ENCODE data around the gene SEMA4G. TPM values are rescaled to one million over a fixed set of nuclear protein-coding genes. Genes with fewer than 3 reads are reported as not detected.

The SEMA4G gene
- polyA plus RNA-seq, 1 experiment, result 4.2 TPM

DNA sequence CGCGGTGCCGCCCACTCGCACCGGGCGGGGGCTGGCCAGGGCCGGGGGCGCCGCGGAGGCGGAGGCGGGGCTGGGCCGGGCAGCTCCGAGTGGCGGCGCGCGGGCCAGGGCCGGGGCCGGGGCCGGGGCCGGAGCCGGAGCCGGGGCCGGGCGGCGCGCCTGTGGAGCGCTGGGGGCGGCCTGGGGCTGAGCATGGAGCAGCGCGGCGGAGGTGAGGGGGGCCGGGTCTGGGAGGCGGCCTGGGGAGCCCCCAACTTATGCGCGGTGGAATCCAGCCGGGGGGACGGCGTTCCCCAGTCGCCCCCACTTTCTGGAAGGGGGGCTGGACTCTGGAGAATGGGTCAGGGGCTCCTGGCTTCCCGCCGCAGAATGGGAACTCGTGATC lies 30.4 kb downstream of the SEMA4G start, which contains the start of gene LZTS2:
Gene LZTS2 (plus strand): TSS at position 67 of the 385 bp plus-strand sequence. CDS start 2,731 bp downstream, outside the sequence.
- TF ChIP-seq, protein P1, sequence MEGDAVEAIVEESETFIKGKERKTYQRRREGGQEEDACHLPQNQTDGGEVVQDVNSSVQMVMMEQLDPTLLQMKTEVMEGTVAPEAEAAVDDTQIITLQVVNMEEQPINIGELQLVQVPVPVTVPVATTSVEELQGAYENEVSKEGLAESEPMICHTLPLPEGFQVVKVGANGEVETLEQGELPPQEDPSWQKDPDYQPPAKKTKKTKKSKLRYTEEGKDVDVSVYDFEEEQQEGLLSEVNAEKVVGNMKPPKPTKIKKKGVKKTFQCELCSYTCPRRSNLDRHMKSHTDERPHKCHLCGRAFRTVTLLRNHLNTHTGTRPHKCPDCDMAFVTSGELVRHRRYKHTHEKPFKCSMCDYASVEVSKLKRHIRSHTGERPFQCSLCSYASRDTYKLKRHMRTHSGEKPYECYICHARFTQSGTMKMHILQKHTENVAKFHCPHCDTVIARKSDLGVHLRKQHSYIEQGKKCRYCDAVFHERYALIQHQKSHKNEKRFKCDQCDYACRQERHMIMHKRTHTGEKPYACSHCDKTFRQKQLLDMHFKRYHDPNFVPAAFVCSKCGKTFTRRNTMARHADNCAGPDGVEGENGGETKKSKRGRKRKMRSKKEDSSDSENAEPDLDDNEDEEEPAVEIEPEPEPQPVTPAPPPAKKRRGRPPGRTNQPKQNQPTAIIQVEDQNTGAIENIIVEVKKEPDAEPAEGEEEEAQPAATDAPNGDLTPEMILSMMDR (IDR thresholded peaks at IDR 0.05; ENCODE audit: insufficient read depth, low read depth, low read length), result no peak
- Histone ChIP-seq H3K27me3 (ENCODE audit: control insufficient read depth, insufficient read depth, low read length) (no peaks in the 10 kb centered on the region), H3K36me3 (ENCODE audit: control insufficient read depth, insufficient read depth, low read length) (peaks cover 20% of the 10 kb centered on the region), H3K4me3 (ENCODE audit: low read depth, low read length) (peak within 1 kb of the TSS; percentile 71)
- ChIA-PET POLR2A (no interaction called here), CTCF (interaction anchor here (0.7 to 21.8 kb wide), 9 partner anchors 9 to 62 kb away, joined by 3 to 479 read pairs (median 7); partner anchors contain the start of gene KAZALD1)
- no peak for DNase-seq (ENCODE audit: low read depth)

DNA sequence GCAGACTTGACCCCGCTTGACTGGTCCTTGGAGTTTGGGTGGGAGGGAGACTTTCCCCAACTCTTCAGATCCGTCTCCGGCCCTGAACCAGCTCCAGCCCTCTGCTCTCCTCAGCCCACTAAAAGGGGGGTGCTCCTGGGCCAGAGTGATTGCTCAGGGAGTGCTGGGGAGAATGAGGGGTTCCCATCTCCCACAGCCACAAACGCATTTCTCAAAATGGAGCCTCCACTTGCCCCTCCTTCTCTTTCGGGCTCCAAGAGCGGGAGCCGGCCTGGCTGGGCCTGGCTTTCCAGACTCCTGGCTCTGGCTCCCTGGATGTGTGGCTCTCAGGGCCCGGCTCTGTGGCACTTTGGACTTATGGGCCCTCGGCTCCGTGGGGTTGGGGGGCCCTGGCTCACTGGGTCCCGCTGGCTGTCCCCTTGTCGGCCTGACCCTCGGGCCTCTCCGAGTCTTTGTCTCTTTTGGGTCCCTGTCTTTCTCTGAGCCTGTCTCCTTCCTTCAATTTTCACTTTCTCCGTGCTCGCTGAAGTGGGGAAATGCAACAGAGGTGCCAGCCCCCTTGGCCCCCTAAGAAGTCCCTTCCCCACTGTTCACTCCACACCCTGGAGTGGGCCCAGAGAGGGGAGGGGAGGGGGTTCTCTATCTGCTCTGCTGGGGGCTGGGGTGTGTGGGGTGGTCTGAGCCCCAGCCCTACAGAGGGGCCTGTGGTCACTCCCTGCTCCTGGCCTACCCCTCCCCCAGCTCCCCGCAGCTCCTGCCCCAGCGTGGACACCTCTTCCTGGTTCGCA lies 31.0 kb downstream of the SEMA4G start:
- TF ChIP-seq, protein P1 (IDR thresholded peaks at IDR 0.05; ENCODE audit: insufficient read depth, low read depth, low read length), result no peak
- POLR2A ChIA-PET, result no interaction called here
- H3K4me3 ChIP-seq (ENCODE audit: low read depth, low read length), result peak overlapping the region; percentile 71
- H3K27me3 ChIP-seq (ENCODE audit: control insufficient read depth, insufficient read depth, low read length), result no peaks in the 10 kb centered on the region
- peaks cover 22% of the 10 kb centered on the region for H3K36me3 ChIP-seq (ENCODE audit: control insufficient read depth, insufficient read depth, low read length)
- CTCF ChIA-PET, result interaction anchor here (0.9 to 21.8 kb wide), 7 partner anchors 9 to 67 kb away, joined by 3 to 479 read pairs (median 5); no protein-coding TSS in a partner anchor
- DNase-seq (ENCODE audit: low read depth), result no peak

DNA sequence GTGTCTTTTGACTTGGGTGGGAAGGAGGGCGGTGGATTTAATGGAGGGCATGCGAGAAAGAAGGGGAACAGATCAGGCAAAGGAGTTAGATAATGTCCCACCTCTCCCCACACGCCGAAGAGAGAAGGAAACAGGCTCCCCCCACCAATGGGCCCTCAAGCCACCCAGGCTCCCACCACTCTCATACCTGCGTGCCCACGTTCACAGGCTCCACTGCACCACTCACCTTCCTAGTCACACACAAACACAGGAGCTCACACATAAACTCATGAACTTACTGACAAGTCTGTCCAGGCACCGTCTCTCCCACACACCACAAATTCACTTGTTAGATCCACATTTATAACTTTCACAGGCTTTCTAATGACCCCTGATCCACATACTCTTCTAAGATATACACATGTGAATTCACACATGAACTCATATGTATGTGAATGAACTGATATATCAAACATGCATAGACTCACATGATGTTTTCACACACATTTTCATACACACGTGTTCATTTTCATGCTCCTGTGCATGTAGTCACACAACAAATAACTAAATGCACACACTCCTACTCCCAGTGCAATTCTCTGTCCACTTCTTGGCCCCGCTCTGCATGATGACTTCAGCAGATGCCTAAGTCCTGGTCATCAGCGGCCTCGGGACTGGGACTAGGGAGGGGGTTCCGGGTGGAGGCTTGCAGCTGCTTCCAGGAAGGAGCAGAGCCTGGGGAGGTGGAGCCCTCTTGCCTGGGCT lies 31.8 kb downstream of the SEMA4G start:
- POLR2A ChIA-PET, result no interaction called here
- Histone ChIP-seq H3K4me3 (ENCODE audit: low read depth, low read length) (peak overlapping the region; percentile 71), H3K27me3 (ENCODE audit: control insufficient read depth, insufficient read depth, low read length) (no peaks in the 10 kb centered on the region), H3K36me3 (ENCODE audit: control insufficient read depth, insufficient read depth, low read length) (peaks cover 29% of the 10 kb centered on the region)
- CTCF ChIA-PET, result interaction anchor here (0.5 to 21.8 kb wide), 7 partner anchors 8 to 483 kb away, joined by 3 to 479 read pairs (median 4); partner anchors contain the start of gene KAZALD1
- DNase-seq (ENCODE audit: low read depth), result peak; percentile 73
- TF ChIP-seq, protein P1 (IDR thresholded peaks at IDR 0.05; ENCODE audit: insufficient read depth, low read depth, low read length), result no peak

DNA sequence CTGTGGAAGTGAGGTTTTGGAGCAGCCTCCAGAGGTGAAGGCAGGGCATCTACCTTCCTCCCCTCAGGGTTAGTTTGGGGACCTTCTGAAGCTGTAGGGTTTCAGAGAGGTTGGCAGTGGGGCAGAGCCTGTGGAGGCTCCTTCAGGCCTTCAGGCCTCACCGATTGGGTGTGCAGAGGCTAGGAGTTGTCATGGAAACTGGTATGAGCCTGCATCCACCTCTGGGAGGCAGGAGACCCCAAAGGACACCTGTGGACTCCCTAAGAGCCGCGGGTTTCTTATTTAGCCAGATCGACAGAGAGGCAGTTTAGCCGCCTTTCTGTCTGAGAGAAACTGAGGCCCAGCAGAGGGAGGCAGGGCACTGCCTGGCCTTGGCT lies 32.3 kb downstream of the SEMA4G start:
- TF ChIP-seq, protein P1 (IDR thresholded peaks at IDR 0.05; ENCODE audit: insufficient read depth, low read depth, low read length), result no peak
- Histone ChIP-seq H3K4me3 (ENCODE audit: low read depth, low read length) (peak overlapping the region; percentile 71), H3K27me3 (ENCODE audit: control insufficient read depth, insufficient read depth, low read length) (no peaks in the 10 kb centered on the region), H3K36me3 (ENCODE audit: control insufficient read depth, insufficient read depth, low read length) (peaks cover 32% of the 10 kb centered on the region)
- CTCF ChIA-PET, result interaction anchor here (0.5 to 21.8 kb wide), 5 partner anchors 7 to 483 kb away, joined by 3 to 479 read pairs (median 7); partner anchors contain the start of gene KAZALD1
- no peak for DNase-seq (ENCODE audit: low read depth)
- POLR2A ChIA-PET, result no interaction called here

DNA sequence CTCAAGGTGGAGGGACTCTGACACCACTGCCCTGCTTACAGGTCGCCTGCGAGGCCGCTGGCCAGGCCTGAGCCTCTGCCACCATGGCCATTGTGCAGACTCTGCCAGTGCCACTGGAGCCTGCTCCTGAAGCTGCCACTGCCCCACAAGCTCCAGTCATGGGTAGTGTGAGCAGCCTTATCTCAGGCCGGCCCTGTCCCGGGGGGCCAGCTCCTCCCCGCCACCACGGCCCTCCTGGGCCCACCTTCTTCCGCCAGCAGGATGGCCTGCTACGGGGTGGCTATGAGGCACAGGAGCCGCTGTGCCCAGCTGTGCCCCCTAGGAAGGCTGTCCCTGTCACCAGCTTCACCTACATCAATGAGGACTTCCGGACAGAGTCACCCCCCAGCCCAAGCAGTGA lies 33.2 kb downstream of the SEMA4G start:
- ChIA-PET POLR2A (no interaction called here), CTCF (interaction anchor here (1.0 to 21.8 kb wide), 3 partner anchors 7 to 59 kb away, joined by 4 to 479 read pairs (median 237); partner anchors contain the start of gene KAZALD1)
- Histone ChIP-seq H3K4me3 (ENCODE audit: low read depth, low read length) (no peak overlapping the region), H3K27me3 (ENCODE audit: control insufficient read depth, insufficient read depth, low read length) (no peaks in the 10 kb centered on the region), H3K36me3 (ENCODE audit: control insufficient read depth, insufficient read depth, low read length) (peaks cover 41% of the 10 kb centered on the region)
- DNase-seq (ENCODE audit: low read depth), result no peak
- TF ChIP-seq, protein P1 (IDR thresholded peaks at IDR 0.05; ENCODE audit: insufficient read depth, low read depth, low read length), result no peak

Data from BJ (cell line).